Smooth muscle cell (in vitro differentiated cells): ENCODE measurements around the gene LSM7. TPM values are rescaled to one million over a fixed set of nuclear protein-coding genes. Genes with fewer than 3 reads are reported as not detected.

Source experiments
- DNase-seq: peaks from one replicate; lab custom pipeline; 2025; ENCODE audit not compliant: unreplicated experiment; lab: John Stamatoyannopoulos, UW
- H2AFZ ChIP-seq: fragments of 200-600 bp; sonication (generic); 2 replicates; pipeline ENCODE4 v1.6.0; 2016; ENCODE audit warnings: antibody characterized with exemption, low read depth, mild to moderate bottlenecking
- H3F3A ChIP-seq: fragments of 200-600 bp; sonication (generic); 2 replicates; pipeline ENCODE4 v1.6.0; 2017; ENCODE audit warnings: antibody characterized with exemption, low read depth
- H3K27ac ChIP-seq: fragments of 200-600 bp; sonication (generic); 2 replicates; pipeline ENCODE4 v1.5.1; 2016; ENCODE audit warnings: low read depth, mild to moderate bottlenecking
- H3K27me3 ChIP-seq: fragments of 200-600 bp; sonication (generic); 2 replicates; pipeline ENCODE4 v1.6.1; 2016; ENCODE audit warnings: low read depth, mild to moderate bottlenecking
- H3K36me3 ChIP-seq: fragments of 200-600 bp; sonication (generic); 2 replicates; pipeline ENCODE4 v1.5.1; 2016; ENCODE audit warnings: low read depth
- H3K4me1 ChIP-seq: fragments of 200-600 bp; sonication (generic); 2 replicates; pipeline ENCODE4 v1.5.1; 2016; ENCODE audit warnings: low read depth
- H3K4me2 ChIP-seq: fragments of 200-600 bp; sonication (generic); 2 replicates; pipeline ENCODE4 v1.6.0; 2016; ENCODE audit warnings: mild to moderate bottlenecking
- H3K4me3 ChIP-seq: fragments of 200-600 bp; sonication (generic); 2 replicates; pipeline ENCODE4 v1.5.1; 2016; ENCODE audit warnings: mild to moderate bottlenecking
- H3K79me2 ChIP-seq: fragments of 200-600 bp; sonication (generic); 2 replicates; pipeline ENCODE4 v1.6.0; 2016; ENCODE audit warnings: low read depth, mild to moderate bottlenecking
- H3K9ac ChIP-seq: fragments of 200-600 bp; sonication (generic); 2 replicates; pipeline ENCODE4 v1.6.0; 2016; ENCODE audit warnings: low read depth
- H3K9me3 ChIP-seq: fragments of 200-600 bp; sonication (generic); replicated peaks from 2 replicates; pipeline ENCODE4 v1.5.1; 2016; ENCODE audit warnings: low read depth
- H4K20me1 ChIP-seq: fragments of 200-600 bp; sonication (generic); 2 replicates; pipeline ENCODE4 v1.6.0; 2016; ENCODE audit warnings: low read depth
- WGBS: methylation state at CpG from one replicate; pipeline ENCODE4 v1.1.7; 2016; ENCODE audit warnings: low lambda C conversion rate; 5-methylcytosine and 5-hydroxymethylcytosine counted together
- polyA plus RNA-seq: library from polyadenylated mRNA; unstranded; fragments of >200 nt; fragmentation: Nextera tagmentation; extraction: Ambion mirVana; gene quantifications from 2 replicates; pipeline ENCODE4 v1.2.1, GENCODE V29; 2016
- total RNA-seq: library from RNA; depleted of rRNA; stranded (reverse); fragments of >200 nt; gene quantifications from 2 replicates; pipeline ENCODE4 v1.2.3, GENCODE V29; 2014
- TF ChIP-seq, protein P1 (sequence below): fragments of 200-600 bp; sonication (generic); IDR thresholded peaks from 2 replicates; pipeline ENCODE4 v1.5.1; 2017; ENCODE audit warnings: borderline replicate concordance, mild to moderate bottlenecking, antibody characterized with exemption; ENCODE audit not compliant: insufficient read depth, poor library complexity, severe bottlenecking

The LSM7 gene
- total and polyA plus RNA-seq, 2 experiments from 2014 or later, result 161 to 164 TPM

DNA sequence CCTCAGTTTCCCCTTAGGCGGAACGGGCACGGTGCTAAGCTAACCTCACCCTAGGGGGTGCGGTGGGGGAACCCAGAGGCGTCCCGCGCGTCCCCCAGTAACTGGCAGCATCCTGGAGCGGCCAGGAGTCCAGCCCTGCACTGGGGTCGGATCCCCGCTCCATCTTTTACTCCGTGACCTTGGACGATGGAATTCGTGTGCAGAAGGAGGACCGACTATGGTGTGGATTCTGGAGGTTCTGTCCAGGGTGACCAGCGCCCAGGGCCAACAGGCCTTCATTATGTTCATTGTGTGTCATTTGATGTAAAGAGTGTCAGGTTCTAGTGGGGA lies 728 bp upstream of the LSM7 start:
- WGBS, result 9% methylated on average over 16 of the region's 16 CpGs

DNA sequence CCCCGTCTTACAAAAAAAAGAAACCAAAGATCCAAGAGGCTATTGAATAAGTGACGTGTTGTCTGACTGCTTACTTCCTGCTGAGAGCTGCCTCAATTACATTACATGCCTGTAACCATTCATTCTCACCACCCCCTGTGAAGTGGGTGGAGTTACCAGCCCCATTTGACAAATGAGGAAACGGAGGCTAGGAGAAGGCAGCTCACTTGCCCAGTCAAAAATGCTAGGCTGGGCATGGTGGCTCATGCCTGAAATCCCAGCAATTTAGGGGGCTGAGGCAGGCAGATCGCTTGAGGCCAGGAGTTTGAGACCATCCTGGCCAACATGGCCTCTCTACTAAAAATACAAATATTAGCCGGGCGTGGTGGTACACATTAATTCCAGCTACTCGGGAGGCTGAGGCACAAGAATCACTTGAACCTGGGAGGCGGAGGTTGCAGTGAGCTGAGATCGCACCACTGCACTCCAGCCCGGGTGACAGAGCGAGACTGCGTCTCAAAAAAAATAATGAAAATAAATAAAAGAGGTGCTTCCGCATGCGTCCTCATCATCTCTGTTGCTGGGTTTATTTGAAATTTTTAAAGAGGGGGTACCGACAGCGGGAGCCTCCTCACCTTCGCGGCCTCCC lies 499 bp downstream of the LSM7 start:
- TF ChIP-seq, protein P1, sequence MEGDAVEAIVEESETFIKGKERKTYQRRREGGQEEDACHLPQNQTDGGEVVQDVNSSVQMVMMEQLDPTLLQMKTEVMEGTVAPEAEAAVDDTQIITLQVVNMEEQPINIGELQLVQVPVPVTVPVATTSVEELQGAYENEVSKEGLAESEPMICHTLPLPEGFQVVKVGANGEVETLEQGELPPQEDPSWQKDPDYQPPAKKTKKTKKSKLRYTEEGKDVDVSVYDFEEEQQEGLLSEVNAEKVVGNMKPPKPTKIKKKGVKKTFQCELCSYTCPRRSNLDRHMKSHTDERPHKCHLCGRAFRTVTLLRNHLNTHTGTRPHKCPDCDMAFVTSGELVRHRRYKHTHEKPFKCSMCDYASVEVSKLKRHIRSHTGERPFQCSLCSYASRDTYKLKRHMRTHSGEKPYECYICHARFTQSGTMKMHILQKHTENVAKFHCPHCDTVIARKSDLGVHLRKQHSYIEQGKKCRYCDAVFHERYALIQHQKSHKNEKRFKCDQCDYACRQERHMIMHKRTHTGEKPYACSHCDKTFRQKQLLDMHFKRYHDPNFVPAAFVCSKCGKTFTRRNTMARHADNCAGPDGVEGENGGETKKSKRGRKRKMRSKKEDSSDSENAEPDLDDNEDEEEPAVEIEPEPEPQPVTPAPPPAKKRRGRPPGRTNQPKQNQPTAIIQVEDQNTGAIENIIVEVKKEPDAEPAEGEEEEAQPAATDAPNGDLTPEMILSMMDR, result no peak
- Histone ChIP-seq H3K79me2 (peaks cover 70% of the 10 kb centered on the region), H3K9me3 (no peaks in the 10 kb centered on the region), H3K27ac (peak overlapping the region; percentile 79), H3K4me2 (peak overlapping the region; percentile 98), H3K27me3 (no peaks in the 10 kb centered on the region), H3F3A (no peaks in the 10 kb centered on the region), H4K20me1 (peaks cover 36% of the 10 kb centered on the region), H3K36me3 (no peaks in the 10 kb centered on the region), H2AFZ (peak overlapping the region; percentile 89), H3K9ac (peak overlapping the region; percentile 89), H3K4me1 (peaks cover 28% of the 10 kb centered on the region), H3K4me3 (peak overlapping the region; percentile 97)
- WGBS, result 2% methylated on average over 18 of the region's 18 CpGs
- no peak for DNase-seq

More for the DNA sequence above, 728 bp upstream of the LSM7 start:
- no peaks in the 10 kb centered on the region for H3K36me3 ChIP-seq
- TF ChIP-seq, protein P1, result no peak
- H3K9ac ChIP-seq, result peak overlapping the region; percentile 89
- no peak overlapping the region for H2AFZ ChIP-seq
- H3K27me3 ChIP-seq, result no peaks in the 10 kb centered on the region
- peaks cover 47% of the 10 kb centered on the region for H4K20me1 ChIP-seq
- no peaks in the 10 kb centered on the region for H3K9me3 ChIP-seq
- peaks cover 79% of the 10 kb centered on the region for H3K79me2 ChIP-seq
- no peak overlapping the region for H3K27ac ChIP-seq
- H3K4me1 ChIP-seq, result peaks cover 28% of the 10 kb centered on the region
- no peak for DNase-seq
- H3K4me3 ChIP-seq, result peak overlapping the region; percentile 97
- no peaks in the 10 kb centered on the region for H3F3A ChIP-seq
- H3K4me2 ChIP-seq, result peak overlapping the region; percentile 98

DNA sequence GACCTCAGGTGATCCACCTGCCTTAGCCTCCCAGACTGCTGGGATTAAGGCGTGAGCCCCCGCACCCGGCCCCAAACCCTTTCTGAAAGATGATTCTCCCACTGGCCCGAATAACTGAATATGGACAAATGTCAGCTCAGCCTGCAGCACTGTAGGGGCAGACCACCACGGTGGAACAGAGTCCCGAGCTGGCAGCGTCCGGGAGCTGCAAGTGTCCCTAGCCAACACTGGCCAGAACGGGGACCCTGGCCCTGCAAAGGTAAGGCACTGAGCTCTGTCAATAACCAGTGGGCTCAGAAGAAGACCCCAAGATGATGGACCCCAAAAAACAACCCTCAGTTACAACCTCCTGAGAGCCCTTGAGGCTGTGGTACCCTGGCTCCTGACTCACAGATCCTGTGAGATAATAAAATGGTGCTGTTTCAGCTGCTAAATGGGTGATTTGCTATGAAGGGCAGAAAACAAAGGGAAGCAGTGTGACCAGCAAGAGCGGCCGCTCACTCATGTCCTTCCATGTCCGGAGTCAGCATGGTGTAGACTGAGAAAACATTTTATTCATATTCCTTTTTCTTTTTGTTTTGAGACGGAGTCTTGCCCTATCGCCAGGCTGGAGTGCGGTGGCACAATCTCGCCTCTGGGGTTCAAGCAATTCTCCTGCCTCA lies 1.6 kb downstream of the LSM7 start:
- Histone ChIP-seq H3K36me3 (no peaks in the 10 kb centered on the region), H4K20me1 (peaks cover 30% of the 10 kb centered on the region), H3F3A (no peaks in the 10 kb centered on the region), H3K9me3 (no peaks in the 10 kb centered on the region), H2AFZ (no peak overlapping the region), H3K27me3 (no peaks in the 10 kb centered on the region), H3K79me2 (peaks cover 61% of the 10 kb centered on the region), H3K9ac (no peak overlapping the region), H3K4me3 (peak overlapping the region; percentile 97), H3K4me2 (peak overlapping the region; percentile 98), H3K27ac (peak overlapping the region; percentile 79), H3K4me1 (peaks cover 28% of the 10 kb centered on the region)
- DNase-seq, result no peak
- TF ChIP-seq, protein P1, result no peak
- 91% methylated on average over 16 of the region's 16 CpGs for WGBS
